Neural progenitor cell (in vitro differentiated cells): ENCODE data around the gene TCTN3.
"Not testable (repeated sequence)": the region's sequence is repeated elsewhere in the genome, so short reads cannot be mapped to it uniquely, and the experiment has no call there.

Experiments used
- CTCF ChIP-seq: fragments of 200-600 bp; sonication (generic); IDR thresholded peaks from 2 replicates; pipeline ENCODE4 v1.5.1; 2017; ENCODE audit warnings: antibody characterized with exemption, mild to moderate bottlenecking
- EZH2 ChIP-seq: fragments of 200-600 bp; sonication (generic); IDR thresholded peaks from 2 replicates; pipeline ENCODE4 v1.6.1; 2017; ENCODE audit warnings: antibody characterized with exemption, mild to moderate bottlenecking, moderate library complexity

DNA sequence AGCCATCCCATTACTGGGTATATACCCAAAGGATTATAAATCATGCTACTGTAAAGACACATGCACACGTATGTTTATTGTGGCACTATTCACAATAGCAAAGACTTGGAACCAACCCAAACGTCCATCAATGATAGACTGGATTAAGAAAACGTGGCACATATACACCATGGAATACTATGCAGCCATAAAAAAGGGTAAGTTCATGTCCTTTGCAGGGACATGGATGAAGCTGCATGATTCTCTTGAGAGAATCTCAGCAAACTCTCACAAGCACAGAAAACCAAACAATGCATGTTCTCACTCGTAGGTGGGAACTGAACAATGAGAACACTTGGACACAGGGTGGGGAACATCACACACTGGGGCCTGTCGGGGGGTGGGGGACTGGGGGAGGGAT, 73.3 kb downstream of the TCTN3 start:
- not testable (repeated sequence) for TF ChIP-seq CTCF, EZH2
